Measurements from ENCODE around the gene RIOX2.

Gene RIOX2

DNA sequence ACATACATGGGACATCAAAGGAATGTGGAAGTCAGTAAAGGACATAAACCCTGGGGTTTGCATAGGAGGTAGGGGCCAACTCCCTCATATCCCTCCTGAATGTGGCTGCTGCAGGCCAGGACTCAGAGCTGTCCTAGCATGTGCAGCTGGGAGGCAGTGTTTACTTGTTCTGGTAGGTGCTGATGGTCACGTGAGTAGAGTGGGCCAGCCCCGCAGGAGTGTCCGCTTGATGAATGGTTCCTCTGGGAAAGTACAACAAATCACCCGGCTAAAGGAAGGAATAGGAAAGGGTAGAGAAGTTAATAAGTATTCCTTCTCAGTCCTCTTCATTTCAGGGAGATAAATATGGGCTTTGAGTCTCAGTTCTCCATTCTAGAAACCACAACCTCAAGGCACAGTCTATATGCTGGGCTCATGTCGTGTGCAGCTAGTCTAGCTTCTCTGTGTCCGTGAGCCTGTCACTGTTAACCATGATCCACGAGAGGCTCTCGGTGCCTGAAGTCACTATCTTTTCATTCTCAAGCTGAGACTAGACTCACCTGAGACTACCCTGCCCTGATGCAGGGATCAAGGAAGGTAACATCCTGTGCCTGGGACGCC, 17.9 kb downstream of the RIOX2 start:
- DNase-seq (ENCODE audit: low read depth in 1 of 2, low spot score in 1 of 2) = no peak

DNA sequence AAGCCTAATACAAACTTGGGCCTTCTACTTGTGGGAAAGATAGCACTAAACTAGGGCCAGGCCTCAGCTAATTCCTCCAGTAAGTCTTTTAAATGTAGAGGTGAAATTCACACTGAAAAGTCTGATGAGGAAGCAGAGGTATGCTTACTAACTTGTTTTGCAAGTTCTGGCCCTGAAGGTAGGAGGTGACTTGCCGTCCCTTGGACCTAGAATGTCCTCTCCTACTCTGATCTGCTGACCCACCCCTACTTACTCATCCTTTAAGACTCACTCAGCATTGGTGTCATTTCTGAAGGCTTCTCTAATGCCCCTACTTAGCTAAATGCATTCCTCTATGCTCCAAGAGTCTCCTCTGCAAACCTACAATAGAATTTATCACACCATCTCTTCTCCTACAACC, 19.4 kb downstream of the RIOX2 start:
- no peak for DNase-seq (ENCODE audit: low read depth in 1 of 2, low spot score in 1 of 2)

- DNase-seq (ENCODE audit: low read depth in 1 of 2, low spot score in 1 of 2) = no peak
Observed at GRCh38 chr3:97952280-97952679, 20.0 kb downstream of the RIOX2 start.

- DNase-seq (ENCODE audit: low read depth in 1 of 2, low spot score in 1 of 2) = no peak
Observed at GRCh38 chr3:97950360-97950759, 21.9 kb downstream of the RIOX2 start.

DNA sequence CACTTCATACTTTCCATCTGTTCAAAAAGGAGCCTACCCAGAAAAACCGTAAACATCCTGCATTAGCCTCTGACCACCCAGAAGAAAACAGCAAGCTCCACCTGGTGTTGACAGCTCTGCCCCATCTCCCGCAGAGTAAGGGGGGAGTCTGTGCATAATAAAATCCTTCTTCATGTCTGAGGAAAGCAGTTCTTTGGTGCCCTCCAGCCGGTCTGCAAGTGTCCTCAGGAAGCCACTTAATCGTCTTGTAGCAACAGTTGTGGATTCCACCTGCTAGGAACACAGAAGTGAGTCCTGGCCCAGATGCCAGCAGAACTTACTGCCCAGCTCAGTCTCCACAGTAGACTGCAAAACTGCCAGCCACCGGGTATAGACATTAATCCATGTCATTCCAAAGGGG, 22.5 kb downstream of the RIOX2 start:
- no peak for DNase-seq (ENCODE audit: low read depth in 1 of 2, low spot score in 1 of 2)

DNA sequence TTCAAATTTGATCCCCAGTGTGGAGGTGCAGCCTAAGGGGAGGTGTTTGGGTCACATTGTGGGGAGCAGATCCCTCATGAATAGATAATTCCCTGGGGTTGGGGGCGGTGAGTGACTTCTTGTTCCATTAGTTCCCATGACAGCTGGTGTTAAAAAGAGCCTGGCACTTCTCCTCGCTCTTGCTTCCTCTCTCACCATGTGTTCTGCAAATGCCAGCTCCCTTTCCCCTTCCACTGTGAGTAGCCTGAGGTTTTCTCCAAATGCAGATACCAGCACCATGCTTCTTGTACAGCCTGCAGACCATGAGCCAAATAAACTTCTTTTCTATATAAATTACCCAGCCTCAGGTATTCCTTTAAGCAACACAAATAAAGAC, 23.1 kb downstream of the RIOX2 start:
- DNase-seq (ENCODE audit: low read depth in 1 of 2, low spot score in 1 of 2) = no peak

- no peak for DNase-seq (ENCODE audit: low read depth in 1 of 2, low spot score in 1 of 2)
Observed at GRCh38 chr3:97948351-97949109, 23.7 kb downstream of the RIOX2 start.

GRCh38 chr3:97942801-97943546, 29.3 kb downstream of the RIOX2 start:
- DNase-seq (ENCODE audit: low read depth in 1 of 2, low spot score in 1 of 2) = no peak

DNA sequence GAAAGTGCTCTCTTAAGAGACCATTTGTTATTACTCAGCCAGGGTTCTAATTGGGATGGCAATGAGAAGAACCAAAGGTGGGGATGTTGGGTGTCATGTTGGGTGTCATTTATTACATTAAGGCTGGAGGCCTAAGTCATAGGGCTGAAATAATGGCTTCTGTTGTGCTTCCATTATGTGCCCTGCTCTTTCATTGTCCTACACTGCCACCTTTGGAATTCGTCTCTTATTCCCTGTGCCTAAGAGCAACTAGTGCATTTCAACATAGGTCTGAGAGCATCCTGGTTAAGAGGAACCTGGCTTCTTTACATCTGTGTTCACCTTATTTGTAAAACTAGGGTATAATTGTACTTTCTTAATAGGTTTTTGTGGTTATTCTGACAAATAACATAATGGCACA, 32.2 kb downstream of the RIOX2 start:
- DNase-seq (ENCODE audit: low read depth in 1 of 2, low spot score in 1 of 2) = no peak

GRCh38 chr3:97939401-97939800, 32.8 kb downstream of the RIOX2 start:
- no peak for DNase-seq (ENCODE audit: low read depth in 1 of 2, low spot score in 1 of 2)

DNA sequence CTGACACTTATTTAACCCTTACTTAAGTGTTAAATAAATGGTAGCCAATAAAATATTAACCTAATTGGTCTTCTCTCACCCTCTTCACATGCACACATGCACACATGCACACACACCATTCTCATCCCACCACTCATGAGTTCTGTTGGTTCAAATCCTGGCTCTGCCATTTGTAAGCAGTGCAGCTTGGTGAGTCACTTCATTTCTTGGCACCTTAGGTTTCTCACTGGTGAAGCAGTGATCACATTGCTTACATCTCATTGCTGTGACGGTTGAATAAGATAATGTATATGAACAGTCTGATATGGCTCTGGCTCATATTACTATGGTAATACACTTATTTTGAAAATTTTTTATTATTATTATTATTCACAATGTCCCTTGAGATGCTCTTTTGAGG, 33.8 kb downstream of the RIOX2 start:
- DNase-seq (ENCODE audit: low read depth in 1 of 2, low spot score in 1 of 2) = no peak

GRCh38 chr3:97937205-97937604, 35.0 kb downstream of the RIOX2 start:
- no peak for DNase-seq (ENCODE audit: low read depth in 1 of 2, low spot score in 1 of 2)

- DNase-seq (ENCODE audit: low read depth in 1 of 2, low spot score in 1 of 2) = no peak
Observed at GRCh38 chr3:97935842-97936241, 36.4 kb downstream of the RIOX2 start.

- no peak for DNase-seq (ENCODE audit: low read depth in 1 of 2, low spot score in 1 of 2)
Observed at GRCh38 chr3:97934980-97935695, 37.1 kb downstream of the RIOX2 start.

DNA sequence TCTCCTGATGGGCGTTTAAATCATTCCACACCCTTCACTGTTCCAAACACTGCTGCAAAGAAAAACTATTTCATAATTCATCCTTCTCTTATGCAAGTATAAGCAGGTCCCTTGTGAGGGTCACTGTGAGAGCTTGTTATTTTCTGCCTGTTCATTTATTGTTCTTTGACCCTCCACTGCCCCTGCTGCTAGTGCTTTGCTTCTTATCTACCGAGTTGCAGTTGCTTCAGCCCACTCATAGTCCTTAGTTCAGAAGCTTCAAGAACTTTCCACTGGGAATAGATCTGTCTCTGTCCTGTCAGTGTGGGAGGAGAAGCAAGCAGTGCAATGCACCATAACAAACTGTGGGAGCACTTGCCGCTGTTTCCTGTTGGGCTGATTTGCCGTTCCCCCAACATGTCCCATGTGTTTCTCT, 39.8 kb downstream of the RIOX2 start:
- DNase-seq (ENCODE audit: low read depth in 1 of 2, low spot score in 1 of 2) = no peak

GRCh38 chr3:97931218-97931617, 41.0 kb downstream of the RIOX2 start:
- DNase-seq (ENCODE audit: low read depth in 1 of 2, low spot score in 1 of 2) = no peak

DNA sequence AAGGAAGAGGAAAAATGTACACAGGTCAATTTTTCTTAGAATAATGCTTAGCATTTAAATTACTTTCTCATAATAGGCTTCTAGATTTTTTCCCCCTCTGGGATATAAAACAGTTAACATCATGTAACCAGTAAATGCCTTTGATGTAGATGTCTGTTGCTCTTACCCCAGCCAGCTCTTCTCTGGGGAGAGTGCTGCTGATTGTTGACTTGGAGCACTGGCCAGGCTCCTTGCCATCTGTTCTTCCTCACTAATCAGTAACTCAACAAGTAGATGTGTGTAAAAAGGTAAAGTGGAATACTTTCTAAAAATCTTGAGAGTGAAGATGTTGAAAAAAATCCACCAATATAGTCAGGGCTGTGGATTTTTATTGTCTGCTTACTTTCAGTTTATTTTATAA, 42.2 kb downstream of the RIOX2 start:
- DNase-seq (ENCODE audit: low read depth in 1 of 2, low spot score in 1 of 2) = no peak

DNA sequence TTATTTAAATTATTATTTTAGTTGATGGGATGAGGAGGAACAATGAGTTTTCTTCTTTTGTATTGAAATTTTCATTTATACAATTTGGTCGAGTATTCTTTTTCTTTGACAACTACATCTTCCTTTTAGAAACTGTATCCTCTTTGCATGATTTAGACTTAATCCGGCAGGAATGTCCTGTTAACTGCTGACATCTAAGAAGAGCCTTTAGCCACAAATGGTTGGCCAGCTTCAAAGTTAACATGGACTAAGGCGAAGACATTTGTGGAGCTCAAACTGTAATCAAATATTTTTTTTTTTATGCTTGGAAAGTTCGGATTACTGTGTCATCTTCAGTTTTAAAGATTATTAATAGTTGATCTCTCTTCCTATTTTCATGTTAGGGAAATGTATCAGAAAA, 43.2 kb downstream of the RIOX2 start:
- no peak for DNase-seq (ENCODE audit: low read depth in 1 of 2, low spot score in 1 of 2)

- no peak for DNase-seq (ENCODE audit: low read depth in 1 of 2, low spot score in 1 of 2)
Observed at GRCh38 chr3:97927704-97928103, 44.5 kb downstream of the RIOX2 start.

GRCh38 chr3:97917813-97918536, 54.3 kb downstream of the RIOX2 start:
- no peak for DNase-seq (ENCODE audit: low read depth in 1 of 2, low spot score in 1 of 2)

DNA sequence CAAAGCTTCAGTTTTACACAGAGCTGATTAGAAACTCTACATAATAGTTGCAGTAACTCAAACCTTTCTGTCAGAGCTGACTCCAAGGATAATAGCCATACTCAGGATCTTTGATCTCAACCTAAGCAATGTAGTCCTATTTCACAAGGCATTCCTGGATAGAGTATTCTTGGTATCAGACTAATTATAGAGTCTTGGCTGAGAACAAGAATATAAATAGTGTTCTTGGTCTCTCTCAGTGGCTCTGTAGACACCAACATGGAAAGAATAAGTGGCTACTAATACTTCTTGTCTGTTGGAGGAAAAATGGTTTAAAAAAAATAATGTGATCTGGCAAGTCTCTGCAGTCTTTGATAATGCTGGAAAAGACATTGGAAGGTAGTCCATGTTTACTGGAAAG, 55.7 kb downstream of the RIOX2 start:
- DNase-seq (ENCODE audit: low read depth in 1 of 2, low spot score in 1 of 2) = no peak

All from activated CD4-positive, alpha-beta T cell treated with anti-CD3 and anti-CD28 coated beads, Interleukin-2, amount 50 U/mL, for 24 hours (primary cell).